HG03439 (cell line): Measurements from ENCODE around the gene DOK1.

Experiments
- ATAC-seq: cut with Tn5 transposase; IDR thresholded peaks from one replicate; pipeline ENCODE4 v1.9.1; 2021; ENCODE audit warnings: mild to moderate bottlenecking, moderate library complexity; ENCODE audit not compliant: unreplicated experiment

DOK1 gene

DNA sequence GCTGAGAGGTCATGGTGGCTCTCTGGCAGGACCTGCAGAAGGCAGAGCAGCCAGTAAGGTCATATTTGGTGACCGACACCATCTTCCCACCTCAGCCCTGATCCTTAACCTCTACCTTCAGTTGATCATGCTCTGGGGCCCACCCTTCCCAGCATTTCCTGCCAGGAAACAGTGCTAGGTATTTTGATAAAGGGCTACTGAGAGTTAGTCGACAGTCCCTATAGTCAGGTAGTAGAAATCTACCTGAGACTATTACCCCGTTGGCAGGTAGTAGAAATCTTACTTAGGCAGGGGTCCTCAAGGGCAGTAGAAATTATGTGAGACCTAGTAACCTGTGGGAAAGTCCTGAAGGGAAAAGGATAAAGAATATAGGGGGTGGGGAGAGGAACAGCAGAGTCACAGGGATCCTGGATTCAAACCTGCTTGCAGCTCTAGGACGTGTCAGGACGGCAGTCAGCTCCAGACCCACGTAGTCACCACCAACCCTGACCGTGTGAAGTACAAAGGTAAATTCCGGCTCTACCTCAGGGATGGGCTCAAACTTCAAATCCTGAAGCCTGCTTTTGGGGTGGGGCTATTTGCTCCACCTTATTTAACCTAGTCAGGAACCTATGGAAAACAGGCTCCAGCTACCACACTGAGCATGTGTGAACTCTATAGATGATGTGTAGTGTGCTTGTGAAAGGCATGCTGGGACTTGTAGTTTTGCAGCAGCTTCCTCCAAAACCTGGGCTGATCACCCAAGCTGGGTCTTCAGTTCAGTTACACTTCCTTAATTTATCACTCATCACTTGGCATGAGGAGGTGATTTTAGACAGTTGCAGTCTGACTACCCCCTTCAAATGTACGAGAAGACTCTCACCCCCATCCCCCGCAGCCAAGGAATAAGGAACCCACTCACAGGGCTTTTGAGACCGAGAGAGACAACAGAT, 28.5 kb upstream of the DOK1 start, which contains the start of gene DQX1:
Gene DQX1, minus strand, starts transcription at position 515 of the 932 bp plus-strand sequence. Its CDS starts 502 bp downstream, at position 13.
- no peak for ATAC-seq

DNA sequence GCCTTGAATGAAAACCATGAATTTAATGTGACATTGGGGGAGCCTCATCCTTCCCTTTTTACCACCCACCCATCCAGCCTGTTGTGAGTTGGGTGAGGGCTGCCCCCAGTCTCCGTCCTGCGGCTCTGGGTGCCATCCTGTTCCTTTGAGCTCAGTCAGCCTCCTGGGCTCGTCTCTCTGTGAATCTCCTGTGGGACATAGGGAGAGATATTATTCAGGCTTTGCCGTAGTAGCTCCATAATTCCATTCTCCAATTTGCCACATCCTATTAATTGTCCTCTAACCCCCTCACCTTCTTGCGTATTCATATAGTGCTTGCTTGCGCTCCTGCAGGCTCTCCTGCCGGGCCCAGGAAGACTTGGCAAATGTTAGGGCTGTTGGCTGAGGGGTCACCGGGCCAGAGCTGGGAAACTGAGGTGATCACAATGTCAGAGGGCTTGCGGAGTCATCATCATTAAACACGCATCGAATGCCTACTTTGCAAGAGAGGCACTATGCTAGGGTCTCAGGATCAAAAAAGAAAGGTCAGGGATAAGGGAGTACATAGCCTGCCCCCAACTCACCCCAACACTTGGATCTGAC, 27.8 kb upstream of the DOK1 start:
- ATAC-seq = no peak

DNA sequence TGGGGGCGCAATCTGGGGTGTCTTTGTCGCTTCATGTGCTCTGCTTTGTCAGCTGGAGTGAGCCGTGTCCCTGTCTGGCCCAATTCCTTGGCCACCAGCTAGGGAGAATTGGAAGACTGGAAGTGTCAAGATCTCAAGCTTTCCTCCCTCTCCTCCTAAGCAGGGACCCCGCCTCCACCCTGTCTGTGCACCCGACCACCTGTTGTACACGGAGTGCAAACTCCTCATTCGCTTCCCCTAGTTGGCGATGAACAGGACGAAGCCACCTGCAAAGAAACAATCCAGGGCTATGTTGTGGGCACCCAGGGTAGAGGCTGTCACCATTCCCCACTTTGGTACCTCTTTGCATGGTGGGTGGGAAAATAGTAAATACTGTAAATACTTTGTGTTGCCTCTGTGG, 26.8 kb upstream of the DOK1 start:
- ATAC-seq = no peak

DNA sequence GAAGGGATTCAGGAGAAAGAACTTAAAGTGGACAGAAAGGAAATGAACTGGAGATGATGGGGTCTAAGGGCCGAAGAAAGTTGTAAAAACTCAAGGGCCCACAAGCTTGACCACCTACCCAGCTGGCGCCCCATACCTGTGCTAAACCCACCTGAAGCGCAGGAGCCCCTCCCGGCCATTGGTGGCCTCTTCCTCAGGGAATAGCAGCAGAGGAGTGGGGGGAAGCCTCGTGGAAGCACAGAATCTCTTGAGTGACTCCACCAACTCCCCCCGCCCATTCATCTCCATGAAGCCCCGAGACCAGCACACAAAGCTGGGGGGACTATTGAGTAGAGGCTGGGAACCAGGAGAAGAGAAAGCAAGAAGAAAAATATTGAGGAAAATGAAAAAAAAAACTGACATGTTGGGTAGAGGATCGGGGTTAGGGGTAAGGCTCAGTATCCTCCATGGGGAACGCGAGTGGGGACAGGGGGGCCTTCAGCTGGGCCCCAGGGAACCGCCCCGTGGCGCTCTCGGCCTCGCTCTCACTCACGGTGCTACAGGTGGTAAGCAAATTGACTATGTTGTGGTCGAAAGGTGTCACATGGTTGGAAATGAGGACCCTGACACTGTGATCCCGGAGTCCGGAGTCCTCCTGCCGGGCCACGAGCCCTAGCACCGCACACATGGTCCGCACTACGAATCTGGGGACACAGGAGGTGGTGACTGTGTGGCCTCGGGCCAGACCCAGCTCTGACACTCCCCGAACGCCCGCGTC, 25.7 kb upstream of the DOK1 start:
- ATAC-seq = peak; percentile 15

DNA sequence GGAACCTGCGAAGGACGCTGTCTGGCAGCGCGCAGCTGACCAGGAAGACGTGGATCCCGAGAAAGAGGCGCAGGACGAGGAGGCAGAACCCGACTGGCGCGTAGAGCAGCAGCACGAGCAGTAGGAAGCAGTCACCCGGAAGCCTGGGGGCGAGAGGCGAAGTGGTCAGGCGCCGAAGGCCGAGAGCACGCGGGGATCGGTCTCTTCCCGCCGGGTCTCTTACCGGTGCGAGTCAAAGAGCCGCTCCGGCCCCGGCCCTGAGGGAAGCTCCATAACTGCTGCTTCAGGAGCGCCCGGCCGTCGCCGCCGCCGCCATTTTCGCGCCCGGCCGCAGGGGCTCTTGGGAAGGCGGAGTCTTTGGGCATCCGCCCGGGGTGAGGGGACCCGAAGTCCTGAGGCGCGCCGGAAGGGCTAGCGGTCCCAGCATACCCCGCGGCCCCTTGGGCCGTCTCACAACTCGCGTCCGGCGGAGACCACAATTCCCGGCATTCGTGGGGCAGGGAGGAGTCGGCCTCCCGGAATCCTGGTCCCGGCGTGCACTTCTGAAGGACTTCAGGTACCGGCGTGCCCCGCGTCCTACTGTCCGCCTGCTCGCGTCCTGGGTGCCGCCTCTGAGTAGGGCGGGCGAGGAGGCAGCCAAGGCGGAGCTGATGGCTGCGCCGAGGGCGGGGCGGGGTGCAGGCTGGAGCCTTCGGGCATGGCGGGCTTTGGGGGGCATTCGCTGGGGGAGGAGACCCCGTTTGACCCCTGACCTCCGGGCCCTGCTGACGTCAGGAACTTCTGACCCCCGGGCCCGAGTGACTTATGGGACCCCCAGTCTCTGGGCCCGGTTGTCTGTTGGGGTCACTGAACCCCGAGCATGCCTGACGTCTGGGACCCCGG, 24.9 kb upstream of the DOK1 start, which contains the start of the genes AUP1 and HTRA2:
Gene AUP1, minus strand, starts transcription at position 350 of the 882 bp plus-strand sequence. Its CDS starts 77 bp downstream, at position 273.
Gene HTRA2, plus strand, starts transcription at position 577 of the 882 bp plus-strand sequence. Its CDS starts 74 bp downstream, at position 651.
- ATAC-seq = peak; percentile 81

DNA sequence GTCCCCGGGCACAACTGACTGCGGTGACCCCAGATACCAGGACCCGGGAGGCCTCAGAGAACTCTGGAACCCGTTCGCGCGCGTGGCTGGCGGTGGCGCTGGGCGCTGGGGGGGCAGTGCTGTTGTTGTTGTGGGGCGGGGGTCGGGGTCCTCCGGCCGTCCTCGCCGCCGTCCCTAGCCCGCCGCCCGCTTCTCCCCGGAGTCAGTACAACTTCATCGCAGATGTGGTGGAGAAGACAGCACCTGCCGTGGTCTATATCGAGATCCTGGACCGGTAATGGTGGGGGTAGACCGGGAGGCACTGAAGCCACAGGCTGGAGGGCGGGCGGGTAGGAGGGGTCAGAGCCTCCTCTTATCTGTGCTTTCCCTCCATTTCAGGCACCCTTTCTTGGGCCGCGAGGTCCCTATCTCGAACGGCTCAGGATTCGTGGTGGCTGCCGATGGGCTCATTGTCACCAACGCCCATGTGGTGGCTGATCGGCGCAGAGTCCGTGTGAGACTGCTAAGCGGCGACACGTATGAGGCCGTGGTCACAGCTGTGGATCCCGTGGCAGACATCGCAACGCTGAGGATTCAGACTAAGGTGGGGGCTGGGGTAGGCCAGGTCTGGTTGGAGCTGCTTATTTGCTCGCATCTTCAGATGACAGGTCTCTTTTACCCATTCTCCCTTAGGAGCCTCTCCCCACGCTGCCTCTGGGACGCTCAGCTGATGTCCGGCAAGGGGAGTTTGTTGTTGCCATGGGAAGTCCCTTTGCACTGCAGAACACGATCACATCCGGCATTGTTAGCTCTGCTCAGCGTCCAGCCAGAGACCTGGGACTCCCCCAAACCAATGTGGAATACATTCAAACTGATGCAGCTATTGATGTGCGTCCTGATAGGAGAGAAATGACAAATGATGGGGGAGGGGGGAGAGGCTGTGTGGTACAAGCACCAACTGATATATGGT, 24.0 kb upstream of the DOK1 start:
- peak; percentile 24 for ATAC-seq

DNA sequence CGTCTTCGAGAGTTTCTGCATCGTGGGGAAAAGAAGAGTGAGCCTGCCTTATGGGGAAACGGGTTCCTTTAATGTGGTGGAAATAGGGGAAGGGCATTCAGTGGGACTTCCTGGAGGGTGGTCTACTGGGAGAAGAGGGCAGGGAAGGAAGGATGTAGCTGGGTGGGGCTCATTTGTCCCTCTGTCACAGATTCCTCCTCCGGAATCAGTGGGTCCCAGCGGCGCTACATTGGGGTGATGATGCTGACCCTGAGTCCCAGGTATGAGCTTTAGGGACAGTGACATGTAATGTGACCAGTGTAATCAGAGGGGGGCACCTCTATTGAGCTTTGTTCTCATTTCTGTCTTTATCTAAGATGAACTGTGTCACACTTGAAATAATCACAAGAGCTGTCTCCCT, 22.9 kb upstream of the DOK1 start:
- no peak for ATAC-seq

DNA sequence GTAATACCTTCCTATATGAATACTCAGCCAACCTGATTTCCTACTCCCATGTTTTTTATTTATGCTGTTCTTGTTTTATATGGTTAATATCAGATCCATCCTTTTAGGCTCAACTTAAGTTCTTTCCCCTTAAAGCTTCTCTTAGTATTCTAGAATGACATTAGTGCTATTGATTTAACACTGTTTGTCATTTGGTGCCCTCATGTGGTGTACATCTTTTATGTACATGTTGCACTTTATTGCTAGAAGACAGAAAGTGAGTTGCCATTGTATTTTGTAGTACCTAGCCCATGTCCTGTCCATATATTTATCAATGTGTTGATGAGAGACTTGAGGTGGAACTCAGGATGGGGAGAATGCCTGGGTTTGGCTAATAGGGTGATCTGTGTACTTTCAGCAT, 22.3 kb upstream of the DOK1 start:
- ATAC-seq = no peak

DNA sequence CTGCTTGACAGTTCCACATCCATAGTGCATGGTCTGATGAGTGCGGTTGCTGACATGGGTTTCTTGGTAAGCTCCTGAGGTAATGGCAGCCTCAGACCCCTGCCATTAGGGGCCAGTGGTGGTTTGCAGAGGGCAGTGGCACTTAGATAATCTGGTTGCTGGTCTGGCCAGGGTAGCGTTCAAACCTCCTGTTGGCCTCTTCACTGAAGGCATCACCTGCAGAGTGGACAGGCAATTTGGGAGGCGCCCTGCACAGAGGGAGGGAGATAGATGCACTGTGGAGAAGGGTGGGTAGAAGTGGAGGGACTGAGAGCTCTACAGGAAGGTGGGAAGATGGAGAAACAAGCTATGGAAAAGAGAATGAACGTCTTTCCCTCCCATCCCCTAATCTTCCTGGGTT, 21.1 kb upstream of the DOK1 start:
- no peak for ATAC-seq

DNA sequence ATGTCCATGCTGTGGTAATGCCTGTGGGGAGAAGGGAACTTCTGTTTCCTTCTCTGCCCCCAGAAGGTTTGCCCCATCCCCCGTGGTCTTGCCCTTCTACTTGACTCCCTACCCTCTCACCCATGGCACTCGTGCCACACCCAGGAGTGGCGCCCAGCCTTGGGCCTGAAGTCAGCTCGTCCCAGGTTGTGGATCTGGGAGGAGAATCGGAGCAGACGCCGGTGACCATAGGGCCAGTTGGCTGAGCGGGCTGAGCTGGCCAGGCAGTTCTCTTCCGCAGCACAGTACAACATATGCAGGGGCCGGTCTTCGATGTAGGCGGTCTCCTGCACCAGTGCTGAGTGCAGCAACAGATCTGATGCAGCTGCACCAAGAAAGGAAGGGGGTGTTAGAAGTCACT, 20.1 kb upstream of the DOK1 start:
- ATAC-seq = no peak

DNA sequence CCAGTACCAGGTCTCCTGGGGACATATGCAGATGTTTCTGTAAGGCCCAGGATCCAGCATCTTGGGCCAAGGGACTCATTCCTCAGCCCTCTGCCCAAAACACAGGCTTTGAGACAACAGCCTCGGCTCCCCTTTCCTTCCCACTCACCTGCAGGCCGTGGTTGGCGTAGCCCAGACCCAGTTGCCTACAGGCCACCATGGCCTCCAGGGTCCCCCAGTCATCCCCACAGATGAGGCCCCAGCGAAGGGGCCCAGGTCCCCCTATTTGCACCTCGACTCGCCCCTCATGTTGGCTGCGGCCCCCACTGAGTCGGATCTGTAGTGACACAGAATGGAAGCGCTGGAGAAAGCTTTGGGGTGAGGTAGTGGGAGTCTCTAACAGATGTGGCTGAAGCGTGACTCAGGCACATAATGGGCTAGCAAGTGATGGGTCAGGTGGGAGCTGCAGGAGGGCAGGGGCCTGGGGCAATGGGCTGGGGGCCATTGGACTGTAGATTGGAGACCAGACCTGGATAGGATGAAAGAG, 19.0 kb upstream of the DOK1 start:
- ATAC-seq = no peak

DNA sequence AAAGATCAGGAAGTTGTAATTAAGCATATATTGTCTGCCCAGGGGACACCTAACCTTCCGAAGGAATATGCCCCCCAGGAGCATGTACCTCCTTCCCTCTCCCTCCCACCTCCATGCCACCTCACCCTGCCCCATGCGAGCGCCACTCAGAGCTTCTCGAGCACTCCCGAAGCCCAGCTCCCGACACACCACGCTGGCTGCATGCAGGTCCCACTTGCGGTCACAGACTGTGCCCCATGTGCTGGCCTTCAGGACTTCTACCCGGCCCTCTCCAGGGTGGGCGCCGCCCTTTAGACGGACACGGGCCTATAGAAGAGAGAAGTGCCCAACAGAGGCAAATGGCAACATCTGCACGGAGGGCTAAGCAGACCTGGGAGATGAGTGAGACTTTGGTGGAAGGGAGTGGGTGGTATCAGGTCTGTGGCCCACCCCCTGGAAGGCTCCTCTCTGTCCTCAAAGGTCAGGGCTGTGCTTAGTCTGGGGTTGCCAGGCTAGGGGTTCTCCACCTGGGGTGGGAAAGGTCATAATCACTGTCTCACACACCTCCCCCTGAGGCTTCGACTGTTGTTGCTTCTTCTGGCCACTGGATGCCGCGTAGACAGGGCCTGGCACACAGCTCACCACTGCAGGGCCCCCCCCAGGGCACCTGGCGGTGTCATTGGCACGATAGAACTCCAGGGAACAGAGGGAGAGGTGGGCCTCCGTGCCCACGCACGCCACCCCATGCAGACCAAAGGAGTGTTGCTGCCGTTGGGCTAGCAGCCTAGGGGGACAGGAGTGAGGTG, 18.2 kb upstream of the DOK1 start:
- no peak for ATAC-seq

DNA sequence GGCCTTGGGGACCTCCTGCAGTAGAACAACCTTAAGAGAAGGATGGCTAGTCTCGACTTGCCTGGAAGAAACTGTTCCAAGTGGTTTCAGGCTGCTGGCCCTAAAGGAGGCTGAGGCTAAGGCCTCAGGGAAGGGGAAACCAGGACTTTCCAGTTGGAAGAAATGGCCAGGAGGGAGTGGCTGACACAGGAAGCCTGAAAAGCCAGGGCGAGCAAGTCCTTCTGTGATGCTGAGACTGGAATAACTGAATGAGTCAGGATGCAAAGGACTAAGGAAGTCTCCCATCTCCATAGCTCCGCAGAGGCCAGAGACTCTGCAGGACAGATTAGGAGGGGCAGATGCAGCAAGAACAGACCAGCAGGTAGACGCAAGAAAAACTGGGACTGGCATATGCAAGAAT, 17.4 kb upstream of the DOK1 start:
- no peak for ATAC-seq

DNA sequence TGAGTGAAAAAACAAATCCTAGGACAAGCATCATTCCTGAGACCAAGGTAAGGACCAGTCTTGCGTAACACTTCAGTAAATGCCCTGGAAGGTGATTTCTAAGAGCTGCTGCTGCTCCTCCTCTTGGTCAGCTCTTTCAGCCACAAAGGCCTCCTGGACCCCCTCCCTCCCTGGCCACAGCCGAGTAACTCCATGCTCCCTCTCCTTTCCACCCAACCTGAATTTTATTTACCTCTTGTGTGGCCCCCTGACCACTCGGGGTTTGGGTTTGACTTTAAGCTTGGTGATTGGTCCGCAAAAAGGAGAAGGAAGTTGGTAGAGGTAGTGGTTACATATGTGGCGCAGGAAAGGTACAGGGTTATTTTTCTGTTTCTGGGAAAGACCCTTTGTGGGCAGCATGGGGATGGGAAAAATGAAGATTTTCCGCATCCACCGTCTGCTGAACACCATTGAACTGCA, 15.6 kb upstream of the DOK1 start:
- no peak for ATAC-seq

DNA sequence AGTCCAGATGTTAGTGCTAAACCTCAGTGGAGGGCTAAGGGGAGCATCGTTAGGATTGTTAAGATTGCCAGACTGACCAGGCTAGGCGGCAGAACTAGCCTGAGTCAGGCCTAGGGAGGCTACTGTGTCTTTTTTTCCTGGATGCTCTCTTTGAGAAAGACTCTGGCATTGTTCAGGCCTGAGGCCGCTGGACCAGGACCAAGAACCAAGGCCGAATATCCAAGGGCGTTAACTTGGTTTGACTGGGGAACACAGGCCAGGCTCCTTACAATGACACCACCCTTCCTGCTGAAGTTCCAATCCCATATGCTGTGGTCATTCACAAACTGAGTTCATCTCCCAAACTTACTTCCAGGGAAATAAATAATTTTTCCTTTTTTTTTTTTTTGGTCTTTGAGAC, 14.2 kb upstream of the DOK1 start:
- ATAC-seq = no peak

DNA sequence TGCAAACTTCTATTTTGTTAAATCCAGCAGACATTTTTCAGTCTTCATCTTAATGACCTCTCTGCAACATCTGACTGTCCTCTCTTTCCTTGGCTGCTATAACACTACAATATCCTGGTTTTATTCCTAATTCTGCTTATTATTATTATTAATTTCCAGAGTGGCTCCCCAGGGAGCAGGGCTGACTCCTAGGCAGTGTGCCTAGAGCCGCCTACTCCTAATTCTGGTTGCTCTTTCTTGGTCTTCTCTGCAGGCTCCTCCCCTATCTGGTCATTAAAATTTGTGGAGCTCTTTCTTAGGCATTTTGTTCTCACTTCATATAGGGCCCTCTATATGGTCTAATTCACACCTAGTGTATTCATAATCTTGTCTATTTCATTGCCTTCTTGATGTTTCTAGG, 11.5 kb upstream of the DOK1 start:
- no peak for ATAC-seq

DNA sequence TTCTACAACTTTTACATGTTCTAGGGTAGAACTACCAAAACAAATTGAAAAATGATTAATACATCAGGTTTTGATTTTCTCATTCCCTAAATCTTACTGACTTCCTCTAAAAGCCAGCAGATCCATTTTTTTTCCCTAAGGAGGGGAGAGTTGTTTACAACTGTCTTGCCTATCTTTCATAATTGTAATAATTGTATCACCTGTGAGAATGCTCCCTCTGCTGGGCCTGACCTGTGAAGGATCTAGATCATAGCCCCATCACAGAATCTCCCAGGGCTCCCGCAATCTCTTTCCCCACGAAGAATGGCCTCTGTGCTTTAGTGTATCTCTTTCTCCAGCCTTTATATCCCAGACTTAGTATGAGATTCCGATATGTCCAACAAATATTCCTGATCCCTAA, 9.9 kb upstream of the DOK1 start:
- ATAC-seq = no peak

DNA sequence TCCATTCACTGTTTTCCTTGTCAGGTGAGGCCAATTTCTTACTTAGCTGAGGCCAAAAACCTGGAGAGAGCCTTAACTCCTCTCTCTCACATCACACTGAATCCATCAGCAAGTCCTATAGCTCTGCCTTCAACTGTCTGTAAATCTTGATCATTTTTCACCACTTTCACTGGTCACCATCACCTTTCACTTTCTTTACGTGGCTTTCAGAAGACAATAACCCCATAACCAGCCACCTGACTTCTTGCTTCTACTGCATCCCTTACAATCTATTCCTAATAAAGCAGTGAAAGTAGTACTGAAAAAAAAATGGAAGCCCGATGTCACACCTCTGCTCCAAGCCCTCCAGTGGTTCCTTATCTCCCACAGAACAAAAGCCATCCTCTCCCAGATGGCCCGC, 8.5 kb upstream of the DOK1 start:
- no peak for ATAC-seq
